HCT116 (cell line): ENCODE data around the gene FASN. TPM values are rescaled to one million over a fixed set of nuclear protein-coding genes. Genes with fewer than 3 reads are reported as not detected.
A peak's percentile ranks its signal among the peaks of the same experiment; 100 is the strongest.

Source experiments
- ATAC-seq: fragments of 200-7000 bp; cut with Tn5 transposase; 2 replicates; pipeline ENCODE4 v1.9.1; 2020; ENCODE audit warnings: mild to moderate bottlenecking, moderate library complexity
- BruUV-seq: library from RNA; stranded (reverse); fragments of 400-500 nt; replicated peaks from 2 replicates; lab custom pipeline; 2021; lab: Mats Ljungman, UMichigan
- CTCF ChIA-PET: fragments of 300-600 bp; sonication (Branson Sonifier 250); formaldehyde crosslinking; loops from one replicate; lab custom pipeline; 2021; ENCODE audit warnings: antibody characterized with exemption; lab: Charles Lee
- POLR2A ChIA-PET: fragments of 300-600, 350-600 bp; sonication (Branson Sonifier 250); formaldehyde crosslinking; loops from one replicate; lab custom pipeline; 2021; ENCODE audit warnings: antibody characterized with exemption; lab: Charles Lee
- RAD21 ChIA-PET, 2 experiments: fragments of 300-600 bp; sonication (Branson Sonifier 250); formaldehyde crosslinking; loops; one replicate each; lab custom pipeline; 2023; ENCODE audit warnings: low total read pairs in 2 of 2; ENCODE audit not compliant: uncharacterized antibody in 2 of 2, unreplicated experiment in 2 of 2, low non-redundant PET in 1 of 2; lab: Charles Lee
- DNase-seq: peaks from one replicate; pipeline ENCODE4 v3.0.0-alpha.2; 2010; ENCODE audit warnings: low read depth, low spot score
- H2AFZ ChIP-seq: fragments of 200-600 bp; shearing (Covaris generic), sonication (generic); 2 replicates; pipeline ENCODE4 v1.6.1; 2017; ENCODE audit warnings: low read depth, mixed run types, mixed read lengths, antibody characterized with exemption, low read length; ENCODE audit not compliant: poor library complexity, severe bottlenecking
- H3K27ac ChIP-seq: 2 replicates; pipeline ENCODE4 v1.5.1; 2012; ENCODE audit warnings: low read depth, low read length
- H3K27me3 ChIP-seq: fragments of 200-600 bp; sonication (generic); 2 replicates; pipeline ENCODE4 v1.6.1; 2016; ENCODE audit warnings: mixed run types, low read length, mixed read lengths; ENCODE audit not compliant: insufficient read depth
- H3K36me3 ChIP-seq, 2 experiments: fragments of 200-500 bp in 1 of 2; fragments of 200-600 bp in 1 of 2; sonication (Bioruptor generic) in 1 of 2; sonication (generic) in 1 of 2; 2 replicates each; pipeline versions ENCODE4 v1.5.1 to v1.6.1; 2014 to 2016; ENCODE audit warnings: low read length in 2 of 2, inconsistent platforms in 1 of 2, mixed read lengths in 1 of 2, mixed run types in 1 of 2; ENCODE audit not compliant: insufficient read depth in 2 of 2, control insufficient read depth in 1 of 2
- H3K4me1 ChIP-seq, 2 experiments: fragments of 200-600 bp in 1 of 2; sonication (generic) in 1 of 2; 2 replicates each; pipeline versions ENCODE4 v1.5.1 to v1.6.1; 2012 to 2017; ENCODE audit warnings: low read length in 2 of 2, inconsistent platforms in 1 of 2, mild to moderate bottlenecking in 1 of 2, mixed read lengths in 1 of 2, mixed run types in 1 of 2, moderate library complexity in 1 of 2; ENCODE audit not compliant: insufficient read depth in 2 of 2, control insufficient read depth in 1 of 2
- H3K4me2 ChIP-seq: fragments of 200-600 bp; sonication (generic); 2 replicates; pipeline ENCODE4 v1.6.1; 2017; ENCODE audit warnings: mixed run types, low read length, mixed read lengths
- H3K4me3 ChIP-seq, 2 experiments: fragments of 200-600 bp in 1 of 2; sonication (generic) in 1 of 2; replicated peaks in 1 of 2; 2 replicates each; pipeline ENCODE4 v1.5.1; 2011 to 2016; ENCODE audit warnings: low read length in 2 of 2, control low read depth in 1 of 2, low read depth in 1 of 2, mild to moderate bottlenecking in 1 of 2, mixed read lengths in 1 of 2, mixed run types in 1 of 2
- H3K79me2 ChIP-seq: fragments of 200-600 bp; sonication (generic); 2 replicates; pipeline ENCODE4 v1.6.1; 2017; ENCODE audit warnings: mild to moderate bottlenecking, mixed run types, low read length, moderate library complexity, mixed read lengths; ENCODE audit not compliant: insufficient read depth
- H3K9ac ChIP-seq: fragments of 200-600 bp; sonication (generic); 2 replicates; pipeline ENCODE4 v1.6.1; 2016; ENCODE audit warnings: low read length, mixed read lengths
- H3K9me2 ChIP-seq: fragments of 200-600 bp; sonication (generic), shearing (Covaris generic); 2 replicates; pipeline ENCODE4 v1.6.1; 2017; ENCODE audit warnings: mixed run types, mild to moderate bottlenecking, moderate library complexity; ENCODE audit not compliant: insufficient read depth
- H3K9me3 ChIP-seq, 2 experiments: fragments of 200-500 bp in 1 of 2; fragments of 200-600 bp in 1 of 2; sonication (Bioruptor generic) in 1 of 2; sonication (generic) in 1 of 2; 2 replicates each; pipeline ENCODE4 v1.6.1; 2014 to 2017; ENCODE audit warnings: low read length in 2 of 2, mixed read lengths in 2 of 2, inconsistent platforms in 1 of 2, low read depth in 1 of 2, mild to moderate bottlenecking in 1 of 2, mixed run types in 1 of 2, moderate library complexity in 1 of 2; ENCODE audit not compliant: control insufficient read depth in 1 of 2, insufficient read depth in 1 of 2
- H4K20me1 ChIP-seq: fragments of 200-600 bp; sonication (generic), shearing (Covaris generic); 2 replicates; pipeline ENCODE4 v1.6.1; 2017; ENCODE audit warnings: mixed run types, mild to moderate bottlenecking, moderate library complexity; ENCODE audit not compliant: insufficient read depth
- CBX3 ChIP-seq: IDR thresholded peaks from 2 replicates; pipeline ENCODE4 v1.6.1; 2012; ENCODE audit warnings: low read depth
- CEBPB ChIP-seq: IDR thresholded peaks from 2 replicates; pipeline ENCODE4 v1.6.1; 2012; ENCODE audit warnings: low read depth
- EGR1 ChIP-seq: IDR thresholded peaks from 2 replicates; pipeline ENCODE4 v1.6.1; 2012; ENCODE audit warnings: low read depth
- ELF1 ChIP-seq: IDR thresholded peaks from 2 replicates; pipeline ENCODE4 v1.6.1; 2012; ENCODE audit warnings: low read depth, borderline replicate concordance
- MAX ChIP-seq: IDR thresholded peaks from 2 replicates; pipeline ENCODE4 v1.6.1; 2012
- POLR2A ChIP-seq: IDR thresholded peaks from 2 replicates; pipeline ENCODE4 v1.7.0; 2011; ENCODE audit warnings: borderline replicate concordance; ENCODE audit not compliant: insufficient read depth, insufficient read length; ENCODE audit errors: extremely low read depth
- POLR2AphosphoS5 ChIP-seq: IDR thresholded peaks from 2 replicates; pipeline ENCODE4 v1.6.1; 2011; ENCODE audit warnings: mild to moderate bottlenecking, low read depth, low read length, moderate library complexity
- RAD21 ChIP-seq: IDR thresholded peaks from 2 replicates; pipeline ENCODE4 v1.6.1; 2012; ENCODE audit warnings: low read depth, mild to moderate bottlenecking
- SIN3A ChIP-seq: IDR thresholded peaks from 2 replicates; pipeline ENCODE4 v1.6.1; 2012; ENCODE audit warnings: low read depth
- SRF ChIP-seq: IDR thresholded peaks from 2 replicates; pipeline ENCODE4 v1.6.1; 2012; ENCODE audit warnings: low read depth
- TCF7L2 ChIP-seq: IDR thresholded peaks from 2 replicates; pipeline ENCODE4 v1.7.0; 2011; ENCODE audit warnings: borderline replicate concordance, inconsistent platforms; ENCODE audit not compliant: insufficient read depth, insufficient read length; ENCODE audit errors: extremely low read depth
- ZFX ChIP-seq: fragments of 450-650 bp; IDR thresholded peaks from 2 replicates; pipeline ENCODE4 v1.6.1; 2017
- intact Hi-C: fragments of 100-400 bp; cut with micrococcal nuclease; formaldehyde crosslinking; loops from 2 replicates; pipeline ENCODE4 v1.10.0; 2022
- total RNA-seq: library from RNA; stranded (reverse); gene quantifications from one replicate; pipeline ENCODE4 v1.2.1, GENCODE V29; 2021; ENCODE audit not compliant: unreplicated experiment

FASN gene
- total RNA-seq, 1 experiment from 2014 or later, result 754 TPM

- POLR2A ChIA-PET, result no interaction called here
- H3K36me3 ChIP-seq, result peaks cover 86 to 96% of the 10 kb centered on the region in 2 experiments
- CTCF ChIA-PET, result no interaction called here
Measured at GRCh38 chr17:82089723-82090548, 8.1 kb downstream of the FASN start.

GRCh38 chr17:82088838-82089722 is 9.0 kb downstream of the FASN start:
- no peak for TF ChIP-seq ELF1
- no peak for TF ChIP-seq CBX3
- no peak for TF ChIP-seq SIN3A
- TF ChIP-seq RAD21, result no peak
- no peak for TF ChIP-seq EGR1
- TF ChIP-seq ZFX, result no peak
- no peak for TF ChIP-seq CEBPB
- TF ChIP-seq POLR2AphosphoS5, result no peak
- no peak for TF ChIP-seq SRF
- no peaks in the 10 kb centered on the region for H3K27me3 ChIP-seq
- CTCF ChIA-PET, result no interaction called here
- H3K27ac ChIP-seq, result no peak overlapping the region; the same call in 1 of the 2 replicates
- no peak overlapping the region for H2AFZ ChIP-seq
- H3K36me3 ChIP-seq, result peaks cover 85 to 99% of the 10 kb centered on the region in 2 experiments
- TSS peak; percentile 3 for BruUV-seq
- H3K4me3 ChIP-seq, result no peak overlapping the region
- peaks cover 84% of the 10 kb centered on the region for H3K79me2 ChIP-seq
- H3K9me2 ChIP-seq, result no peaks in the 10 kb centered on the region
- H3K4me2 ChIP-seq, result no peak overlapping the region
- intact Hi-C loops, result no loop called here
- H3K4me1 ChIP-seq, result no peaks in the 10 kb centered on the region
- H3K9me3 ChIP-seq, result no peaks in the 10 kb centered on the region
- RAD21 ChIA-PET, result no interaction called here
- H4K20me1 ChIP-seq, result peaks cover 5% of the 10 kb centered on the region; the same call in 1 of the 2 replicates
- POLR2A ChIA-PET, result no interaction called here
- ATAC-seq (no peak), DNase-seq (no peak)
- no peak overlapping the region for H3K9ac ChIP-seq

More at GRCh38 chr17:82089723-82090548, 8.1 kb downstream of the FASN start:
- intact Hi-C loops, result no loop called here
- no peak overlapping the region for H3K4me2 ChIP-seq
- RAD21 ChIA-PET, result no interaction called here
- TF ChIP-seq TCF7L2, result no peak
- no peak for TF ChIP-seq POLR2A
- no peak for TF ChIP-seq MAX
- no peak for TF ChIP-seq EGR1
- TF ChIP-seq SIN3A, result no peak
- TF ChIP-seq, all 23 proteins: peak for 0
- no peak overlapping the region for H3K4me3 ChIP-seq
- DNase-seq (no peak), ATAC-seq (peak; percentile 12; the same call in 1 of the 2 replicates)
- no peaks in the 10 kb centered on the region for H3K4me1 ChIP-seq
- no peak overlapping the region for H2AFZ ChIP-seq
- H3K9me2 ChIP-seq, result no peaks in the 10 kb centered on the region
- H4K20me1 ChIP-seq, result peaks cover 6% of the 10 kb centered on the region; the same call in 1 of the 2 replicates
- no TSS peak for BruUV-seq
- H3K27me3 ChIP-seq, result no peaks in the 10 kb centered on the region
- H3K9me3 ChIP-seq, result no peaks in the 10 kb centered on the region
- no peak overlapping the region for H3K9ac ChIP-seq
- peak overlapping the region; percentile 14; the same call in 1 of the 2 replicates for H3K27ac ChIP-seq
- peaks cover 86% of the 10 kb centered on the region for H3K79me2 ChIP-seq
